ENCODE results near the gene SLN. TPM values are rescaled to one million over a fixed set of nuclear protein-coding genes. Genes with fewer than 3 reads are reported as not detected.

Gene SLN
- total RNA-seq, 1 experiment from 2014 or later, result not detected

DNA sequence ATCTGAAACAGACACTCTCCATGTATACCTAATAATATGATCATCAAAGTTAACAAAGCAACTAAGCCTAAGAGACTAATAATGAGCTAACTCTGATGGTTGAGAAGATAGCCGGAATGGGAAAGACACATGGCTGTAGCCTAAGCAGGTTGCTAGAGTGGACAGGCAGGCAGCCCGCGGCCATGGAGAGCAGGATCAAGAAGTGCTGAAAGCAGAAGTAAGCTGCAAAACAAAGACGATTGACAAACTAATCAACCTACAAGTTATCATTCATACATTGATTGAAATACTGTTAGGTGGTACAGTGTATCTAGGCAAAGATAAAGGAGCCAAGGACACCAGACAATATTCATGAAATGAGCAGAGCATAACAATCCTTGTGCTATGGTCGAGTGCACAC lies 29.3 kb downstream of the SLN start:
- H4K20me1 ChIP-seq (ENCODE audit: control insufficient read depth, insufficient read depth, insufficient read length), result no peaks in the 10 kb centered on the region
- WGBS (ENCODE audit: extremely low coverage, insufficient read length, low lambda C conversion rate), result no CpG with 5 or more reads among the region's 5 CpGs
- H3K4me2 ChIP-seq (ENCODE audit: insufficient read depth, insufficient read length, low read length), result no peak overlapping the region

More for the DNA sequence above, 29.3 kb downstream of the SLN start:
- Histone ChIP-seq H3K9ac (ENCODE audit: extremely low read depth, insufficient read length, low read length) (no peak overlapping the region), H3K79me2 (ENCODE audit: insufficient read depth, low read length) (no peaks in the 10 kb centered on the region), H3K18ac (ENCODE audit: insufficient read length, low read depth, low read length) (no peak overlapping the region), H2AK5ac (ENCODE audit: insufficient read length, low read length) (no peak overlapping the region), H3K79me1 (ENCODE audit: insufficient read depth, low read depth, low read length, poor library complexity, severe bottlenecking) (no peaks in the 10 kb centered on the region), H3K23ac (ENCODE audit: insufficient read length, low read depth, low read length) (no peak overlapping the region), H4K8ac (replicated peaks; ENCODE audit: insufficient read length, low read depth, low read length) (no peak overlapping the region), H3K27me3 (ENCODE audit: insufficient read depth, low read length) (no peaks in the 10 kb centered on the region), H2BK15ac (ENCODE audit: low read depth, low read length) (no peak overlapping the region), H3K23me2 (ENCODE audit: insufficient read length, low read depth, low read length, poor library complexity, severe bottlenecking) (no peaks in the 10 kb centered on the region), H3T11ph (ENCODE audit: low read length) (no peak overlapping the region), H3K14ac (ENCODE audit: insufficient read depth, low read length) (no peak overlapping the region), H3K4me1 (ENCODE audit: insufficient read depth, low read length) (no peaks in the 10 kb centered on the region), H4K5ac (ENCODE audit: insufficient read length, low read depth, low read length) (no peak overlapping the region), H2BK120ac (ENCODE audit: low read depth, low read length, poor library complexity, severe bottlenecking) (no peak overlapping the region), H2BK20ac (ENCODE audit: low read depth, low read length, poor library complexity, severe bottlenecking) (no peak overlapping the region), H3K4ac (ENCODE audit: low read depth, low read length) (no peak overlapping the region), H4K91ac (ENCODE audit: insufficient read length, low read depth, low read length) (no peak overlapping the region), H3K56ac (ENCODE audit: insufficient read length, low read depth, low read length) (no peak overlapping the region), H2BK12ac (ENCODE audit: insufficient read length, low read depth, low read length) (no peak overlapping the region), H3K27ac (ENCODE audit: insufficient read length, low read depth, low read length) (no peak overlapping the region), H3K9me3 (ENCODE audit: control insufficient read depth, low read depth, low read length) (no peaks in the 10 kb centered on the region), H2AFZ (ENCODE audit: low read length) (no peak overlapping the region), H2BK5ac (ENCODE audit: insufficient read length, low read length) (no peak overlapping the region)
- Mint-ChIP-seq H3K4me3 (no peak overlapping the region), H3K27ac (no peak overlapping the region), H3K27me3 (ENCODE audit: low read depth) (peaks cover 7% of the 10 kb centered on the region), H3K9me3 (no peaks in the 10 kb centered on the region; a peak in 1 of 5 replicates), H3K36me3 (ENCODE audit: insufficient read depth in 1 of 3, low read depth in 3 of 3) (no peaks in the 10 kb centered on the region), H3K4me1 (peaks cover 0 to 2% of the 10 kb centered on the region in 2 experiments; a peak in 1 of 4 replicates)
- TF ChIP-seq, protein P1, sequence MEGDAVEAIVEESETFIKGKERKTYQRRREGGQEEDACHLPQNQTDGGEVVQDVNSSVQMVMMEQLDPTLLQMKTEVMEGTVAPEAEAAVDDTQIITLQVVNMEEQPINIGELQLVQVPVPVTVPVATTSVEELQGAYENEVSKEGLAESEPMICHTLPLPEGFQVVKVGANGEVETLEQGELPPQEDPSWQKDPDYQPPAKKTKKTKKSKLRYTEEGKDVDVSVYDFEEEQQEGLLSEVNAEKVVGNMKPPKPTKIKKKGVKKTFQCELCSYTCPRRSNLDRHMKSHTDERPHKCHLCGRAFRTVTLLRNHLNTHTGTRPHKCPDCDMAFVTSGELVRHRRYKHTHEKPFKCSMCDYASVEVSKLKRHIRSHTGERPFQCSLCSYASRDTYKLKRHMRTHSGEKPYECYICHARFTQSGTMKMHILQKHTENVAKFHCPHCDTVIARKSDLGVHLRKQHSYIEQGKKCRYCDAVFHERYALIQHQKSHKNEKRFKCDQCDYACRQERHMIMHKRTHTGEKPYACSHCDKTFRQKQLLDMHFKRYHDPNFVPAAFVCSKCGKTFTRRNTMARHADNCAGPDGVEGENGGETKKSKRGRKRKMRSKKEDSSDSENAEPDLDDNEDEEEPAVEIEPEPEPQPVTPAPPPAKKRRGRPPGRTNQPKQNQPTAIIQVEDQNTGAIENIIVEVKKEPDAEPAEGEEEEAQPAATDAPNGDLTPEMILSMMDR (conservative IDR thresholded peaks at IDR 0.05), result no peak
- no peak for DNase-seq
